ENCODE results near the gene NTN4. TPM values are rescaled to one million over a fixed set of nuclear protein-coding genes. Genes with fewer than 3 reads are reported as not detected.
A peak's percentile ranks its signal among the peaks of the same experiment; 100 is the strongest.
"Not testable (repeated sequence)": the region's sequence is repeated elsewhere in the genome, so short reads cannot be mapped to it uniquely, and the experiment has no call there.

The NTN4 gene
- total RNA-seq (2014; rRNA removed; shearing (Covaris generic)): 1.2 and 1.4 TPM in 2 replicates

DNA sequence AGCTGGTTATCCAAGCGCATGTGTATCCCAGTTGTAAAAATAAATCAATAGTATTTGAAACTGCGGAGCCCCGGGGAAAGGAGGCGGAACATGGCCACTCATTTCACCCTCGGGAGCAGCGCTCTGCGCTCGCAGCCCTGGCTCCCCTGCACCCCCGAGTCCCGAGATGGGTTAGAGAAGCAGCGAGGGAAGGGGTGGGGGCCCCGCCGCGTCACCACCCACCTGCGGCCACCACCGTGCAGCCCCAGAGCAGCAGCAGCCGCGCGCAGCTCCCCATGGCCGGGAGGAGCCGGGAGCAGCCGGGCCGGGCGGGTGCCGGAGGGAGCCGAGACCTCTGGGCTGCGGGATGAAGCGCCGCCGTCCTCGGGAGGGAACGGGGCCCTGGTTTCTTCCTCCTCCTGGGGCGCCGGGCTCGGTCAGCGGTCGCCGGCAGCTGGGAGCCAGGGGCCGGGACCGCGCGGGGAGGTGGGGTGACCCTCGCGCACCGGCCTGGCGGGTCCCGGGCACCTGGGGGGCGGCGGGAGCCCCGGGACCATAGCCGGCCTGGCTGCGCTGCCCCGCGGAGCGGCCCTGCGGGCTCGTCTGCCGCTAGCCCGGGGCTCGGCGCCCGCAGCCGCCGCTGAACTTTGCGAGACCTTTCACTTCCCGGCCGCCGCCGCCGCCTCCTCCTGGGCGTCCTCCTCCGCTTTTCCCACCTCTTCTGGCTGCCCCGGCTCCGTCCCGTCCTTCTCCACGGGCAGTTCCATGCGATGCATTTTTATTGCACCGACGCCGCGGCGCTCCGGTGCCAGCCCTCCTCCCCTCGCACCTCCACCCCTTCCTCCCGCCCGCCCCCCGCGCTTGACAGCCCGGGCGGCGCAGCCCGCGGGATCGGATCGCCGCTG is at the start of gene NTN4:
Gene NTN4 (minus strand): TSS at position 732 of the 884 bp plus-strand sequence. CDS start 455 bp downstream, at position 277.
- Histone ChIP-seq H3K27me3 (ENCODE audit: control insufficient read depth, insufficient read depth, low read length) (peaks cover 61% of the 10 kb centered on the region), H3K36me3 (replicated peaks; ENCODE audit: control insufficient read depth, insufficient read depth, low read length) (no peaks in the 10 kb centered on the region), H3K4me3 (ENCODE audit: insufficient read depth, low read depth, low read length) (peak within 1 kb of the TSS; percentile 53)
- DNase-seq: peak; percentile 77

DNA sequence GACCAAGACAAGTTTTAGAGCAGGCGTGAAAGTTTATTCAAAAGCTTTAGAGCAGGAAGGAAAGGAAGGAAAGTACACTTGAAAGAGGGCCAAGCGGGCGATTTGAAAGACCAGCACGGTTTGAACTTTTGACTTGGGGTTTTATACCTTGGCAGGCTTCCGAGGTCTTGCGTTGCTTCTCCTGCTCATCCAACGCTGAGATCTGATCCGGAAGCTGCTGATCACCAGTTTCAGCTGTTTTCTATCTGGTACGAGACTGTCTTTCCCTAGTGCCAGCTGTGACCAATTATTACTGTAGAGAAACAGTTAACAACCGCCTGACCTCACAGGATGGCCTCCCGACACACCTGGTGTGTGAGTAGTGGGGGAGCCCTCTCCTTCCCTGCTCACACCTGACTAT is 47.6 kb upstream of the NTN4 start:
- H3K27me3 ChIP-seq (ENCODE audit: control insufficient read depth, insufficient read depth, low read length): no peaks in the 10 kb centered on the region

DNA sequence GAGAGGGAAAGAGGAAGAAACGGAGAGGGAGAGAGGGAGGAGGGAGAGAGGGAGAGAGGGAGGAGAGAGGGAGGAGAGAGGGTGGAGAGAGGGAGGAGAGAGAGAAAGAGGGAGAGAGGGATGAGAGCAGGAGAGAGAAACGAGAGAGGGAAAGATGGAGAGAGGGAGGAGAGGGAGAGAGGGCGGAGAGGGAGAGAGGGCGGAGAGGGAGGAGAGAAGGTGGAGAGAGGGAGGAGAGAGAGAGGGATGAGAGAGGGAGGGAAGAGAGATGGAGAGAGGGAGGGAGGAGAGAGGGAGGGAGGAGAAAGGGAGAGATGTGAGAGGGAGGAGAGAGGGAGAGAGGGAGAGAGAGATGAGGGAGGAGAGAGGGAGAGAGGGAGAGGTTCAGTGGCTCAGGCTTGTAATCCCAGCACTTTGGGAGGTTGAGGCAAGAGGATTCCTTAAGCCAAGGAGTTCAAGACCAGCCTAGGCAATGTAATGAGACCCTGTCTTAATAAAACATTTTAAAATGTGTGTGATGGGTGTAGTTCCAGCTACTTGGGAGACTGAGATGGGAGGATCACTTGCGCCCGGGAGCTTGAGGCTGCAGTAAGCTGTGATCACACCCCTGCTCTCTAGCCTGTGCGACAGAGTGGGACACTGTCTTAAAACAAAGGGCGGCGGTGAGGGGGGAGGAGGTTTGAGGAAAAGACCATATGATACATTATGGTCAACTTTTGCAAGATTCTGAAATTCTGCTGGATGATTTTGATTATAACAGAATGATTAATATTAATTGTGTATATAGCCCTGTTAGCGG is 46.9 kb upstream of the NTN4 start:
- Histone ChIP-seq H3K4me3 (ENCODE audit: insufficient read depth, low read depth, low read length) (no peak overlapping the region), H3K27me3 (ENCODE audit: control insufficient read depth, insufficient read depth, low read length) (no peaks in the 10 kb centered on the region), H3K36me3 (replicated peaks; ENCODE audit: control insufficient read depth, insufficient read depth, low read length) (no peaks in the 10 kb centered on the region)
- DNase-seq: no peak

More for the DNA sequence above, 47.6 kb upstream of the NTN4 start:
- no peaks in the 10 kb centered on the region for H3K36me3 ChIP-seq (replicated peaks; ENCODE audit: control insufficient read depth, insufficient read depth, low read length)
- H3K4me3 ChIP-seq (ENCODE audit: insufficient read depth, low read depth, low read length): no peak overlapping the region
- no peak for DNase-seq

DNA sequence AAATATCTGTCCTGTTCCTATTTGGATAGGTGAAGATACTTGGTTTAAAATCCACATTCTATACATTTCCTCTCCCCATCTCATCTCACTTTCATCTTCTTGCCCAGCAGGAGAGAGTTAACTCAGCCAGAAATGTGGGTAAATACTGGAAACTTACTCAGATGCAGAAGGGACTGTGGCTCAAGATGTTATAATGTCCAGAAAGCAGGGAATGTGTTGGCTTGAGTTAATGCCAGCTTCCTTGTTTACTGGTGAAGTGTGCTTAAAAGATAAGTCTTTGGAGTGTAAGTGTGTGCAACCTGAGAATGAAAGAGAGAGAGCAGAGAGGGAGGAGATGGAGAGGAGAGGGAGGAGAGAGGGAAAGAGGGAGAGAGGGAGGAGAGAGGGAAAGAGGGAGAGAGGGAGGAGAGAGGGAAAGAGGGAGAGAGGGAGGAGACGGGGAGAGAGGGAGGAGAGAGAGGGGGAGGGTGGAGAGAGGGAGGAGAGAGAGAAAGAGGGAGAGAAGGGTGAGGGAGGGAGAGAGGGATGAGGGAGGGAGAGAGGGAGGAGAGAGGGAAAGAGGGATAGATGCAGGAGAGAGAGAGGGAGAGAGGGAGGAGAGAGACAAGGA is 46.2 kb upstream of the NTN4 start:
- no peak overlapping the region for H3K4me3 ChIP-seq (ENCODE audit: insufficient read depth, low read depth, low read length)
- DNase-seq: no peak
- no peaks in the 10 kb centered on the region for H3K36me3 ChIP-seq (replicated peaks; ENCODE audit: control insufficient read depth, insufficient read depth, low read length)
- no peaks in the 10 kb centered on the region for H3K27me3 ChIP-seq (ENCODE audit: control insufficient read depth, insufficient read depth, low read length)

DNA sequence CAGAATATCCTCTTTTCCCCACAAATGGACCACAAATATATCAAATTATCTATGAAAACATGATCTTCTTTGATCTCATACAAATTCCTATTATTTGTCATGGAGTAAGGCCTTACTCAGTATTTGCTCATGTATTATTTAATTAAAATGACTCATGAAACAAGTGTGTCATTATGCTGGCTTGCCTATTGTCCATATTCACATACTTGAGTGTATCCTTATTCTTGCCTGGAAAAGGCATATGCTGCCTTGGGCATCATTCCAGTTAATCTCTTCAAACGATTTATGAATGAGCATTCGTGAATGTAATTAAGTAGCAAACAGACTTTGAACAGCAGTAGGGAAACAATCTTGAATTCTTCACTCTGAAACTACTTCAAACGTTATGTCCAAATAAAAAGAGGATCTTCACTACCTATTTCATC is 45.6 kb upstream of the NTN4 start:
- Histone ChIP-seq H3K4me3 (ENCODE audit: insufficient read depth, low read depth, low read length) (no peak overlapping the region), H3K36me3 (replicated peaks; ENCODE audit: control insufficient read depth, insufficient read depth, low read length) (no peaks in the 10 kb centered on the region), H3K27me3 (ENCODE audit: control insufficient read depth, insufficient read depth, low read length) (no peaks in the 10 kb centered on the region)
- DNase-seq: no peak

DNA sequence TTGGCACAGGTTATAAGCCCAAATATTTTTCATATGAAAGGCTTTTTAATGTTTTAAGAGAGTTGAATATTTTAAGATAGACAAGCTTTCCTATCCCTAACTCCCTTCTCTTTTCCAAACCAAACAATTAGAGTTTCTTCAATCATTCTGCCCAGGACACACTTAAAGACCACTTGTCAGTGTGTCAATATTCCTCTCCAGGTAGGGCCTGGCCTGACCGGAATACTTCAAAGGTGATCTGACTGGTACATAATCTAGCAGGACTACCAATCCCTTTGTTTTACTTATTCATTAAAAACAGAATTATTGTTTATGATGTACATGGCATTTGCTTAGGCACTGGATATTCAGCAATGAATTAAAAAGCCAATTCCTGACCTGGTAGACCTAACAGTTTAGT is 44.0 kb upstream of the NTN4 start:
- DNase-seq: no peak
- Histone ChIP-seq H3K36me3 (replicated peaks; ENCODE audit: control insufficient read depth, insufficient read depth, low read length) (no peaks in the 10 kb centered on the region), H3K27me3 (ENCODE audit: control insufficient read depth, insufficient read depth, low read length) (no peaks in the 10 kb centered on the region), H3K4me3 (ENCODE audit: insufficient read depth, low read depth, low read length) (no peak overlapping the region)

DNA sequence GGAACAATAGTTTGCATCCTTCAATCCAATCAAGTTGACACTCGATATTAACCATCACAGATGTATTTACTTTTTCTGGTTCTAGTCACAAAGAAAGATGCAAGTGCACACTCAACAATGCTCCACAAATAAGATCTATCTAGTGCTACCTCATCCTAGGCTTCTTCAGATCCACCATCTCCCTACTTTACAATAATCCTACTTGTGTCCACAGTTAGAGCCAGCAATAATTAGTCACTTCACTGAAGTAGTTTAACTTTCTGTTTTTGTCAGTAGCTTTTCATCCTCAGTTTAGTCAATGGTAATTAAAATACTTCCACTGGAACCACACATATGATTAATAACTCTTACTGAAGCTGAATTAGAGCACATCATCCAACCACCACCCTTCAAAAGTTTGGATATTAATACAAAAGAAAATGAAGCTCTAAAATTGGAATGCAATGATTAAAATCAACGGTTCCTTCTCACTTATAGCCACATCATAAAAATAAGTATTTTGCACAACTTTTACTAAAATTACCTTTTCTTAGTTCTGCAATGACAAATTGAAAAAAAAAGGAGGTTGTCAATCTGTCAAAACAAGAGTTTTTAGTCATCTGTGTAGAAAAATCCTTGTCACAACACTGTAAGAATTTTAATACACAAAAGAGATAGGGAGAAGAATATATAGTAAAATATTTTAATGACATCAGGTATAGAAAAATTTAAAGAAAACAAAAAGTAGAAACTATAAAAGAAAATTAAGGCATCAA is 39.9 kb upstream of the NTN4 start:
- no peak for DNase-seq
- H3K27me3 ChIP-seq (ENCODE audit: control insufficient read depth, insufficient read depth, low read length): no peaks in the 10 kb centered on the region
- H3K36me3 ChIP-seq (replicated peaks; ENCODE audit: control insufficient read depth, insufficient read depth, low read length): no peaks in the 10 kb centered on the region
- H3K4me3 ChIP-seq (ENCODE audit: insufficient read depth, low read depth, low read length): no peak overlapping the region

DNA sequence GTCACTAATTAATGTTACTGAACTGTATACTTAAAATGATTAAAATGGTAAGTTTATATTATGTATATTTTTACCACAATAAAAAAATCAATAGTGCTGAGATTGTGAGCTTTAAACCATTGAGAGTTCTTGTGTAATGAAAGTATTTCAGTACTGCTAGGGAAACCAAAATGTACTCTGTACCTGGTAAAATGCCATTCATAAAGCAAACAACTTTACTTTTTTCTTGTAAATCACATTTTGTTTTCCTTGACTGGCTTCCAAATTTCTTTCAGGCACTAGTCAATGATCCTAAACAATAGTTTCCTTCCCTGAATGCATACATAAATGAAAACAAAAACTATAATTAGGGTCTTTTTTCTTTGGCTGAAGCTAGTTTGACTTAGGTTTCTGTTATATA is 38.8 kb upstream of the NTN4 start:
- DNase-seq: no peak
- no peak overlapping the region for H3K4me3 ChIP-seq (ENCODE audit: insufficient read depth, low read depth, low read length)
- no peaks in the 10 kb centered on the region for H3K27me3 ChIP-seq (ENCODE audit: control insufficient read depth, insufficient read depth, low read length)
- no peaks in the 10 kb centered on the region for H3K36me3 ChIP-seq (replicated peaks; ENCODE audit: control insufficient read depth, insufficient read depth, low read length)

DNA sequence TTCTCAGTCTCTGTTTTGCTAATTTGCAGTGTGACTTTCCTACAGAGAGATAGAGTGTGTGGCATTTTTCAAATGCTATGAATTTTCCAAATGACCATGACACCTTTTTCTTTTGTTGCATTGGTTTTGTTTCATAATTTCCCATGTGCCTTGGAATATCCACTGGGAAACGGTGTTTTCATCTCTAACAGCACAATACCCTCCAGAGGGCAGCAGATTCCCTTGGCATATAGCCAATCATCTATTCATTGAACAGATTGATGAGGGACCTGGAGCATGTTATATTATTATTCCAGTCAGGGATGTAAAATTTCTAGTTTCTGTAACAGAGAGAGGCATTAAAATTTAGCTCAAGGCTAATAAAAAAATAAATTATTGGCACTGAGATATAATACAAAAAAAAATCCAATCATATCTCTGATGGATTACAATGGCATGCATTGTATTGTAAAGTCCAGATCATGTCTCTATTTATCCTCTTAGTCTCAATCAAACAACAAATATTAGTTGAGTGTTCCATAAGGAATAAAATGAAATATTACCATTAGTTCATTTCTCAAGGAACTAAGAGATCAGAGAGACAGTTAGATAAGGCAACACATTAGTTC is 29.6 kb upstream of the NTN4 start:
- H3K36me3 ChIP-seq (replicated peaks; ENCODE audit: control insufficient read depth, insufficient read depth, low read length): no peaks in the 10 kb centered on the region
- no peak overlapping the region for H3K4me3 ChIP-seq (ENCODE audit: insufficient read depth, low read depth, low read length)
- DNase-seq: peak; percentile 19
- no peaks in the 10 kb centered on the region for H3K27me3 ChIP-seq (ENCODE audit: control insufficient read depth, insufficient read depth, low read length)

DNA sequence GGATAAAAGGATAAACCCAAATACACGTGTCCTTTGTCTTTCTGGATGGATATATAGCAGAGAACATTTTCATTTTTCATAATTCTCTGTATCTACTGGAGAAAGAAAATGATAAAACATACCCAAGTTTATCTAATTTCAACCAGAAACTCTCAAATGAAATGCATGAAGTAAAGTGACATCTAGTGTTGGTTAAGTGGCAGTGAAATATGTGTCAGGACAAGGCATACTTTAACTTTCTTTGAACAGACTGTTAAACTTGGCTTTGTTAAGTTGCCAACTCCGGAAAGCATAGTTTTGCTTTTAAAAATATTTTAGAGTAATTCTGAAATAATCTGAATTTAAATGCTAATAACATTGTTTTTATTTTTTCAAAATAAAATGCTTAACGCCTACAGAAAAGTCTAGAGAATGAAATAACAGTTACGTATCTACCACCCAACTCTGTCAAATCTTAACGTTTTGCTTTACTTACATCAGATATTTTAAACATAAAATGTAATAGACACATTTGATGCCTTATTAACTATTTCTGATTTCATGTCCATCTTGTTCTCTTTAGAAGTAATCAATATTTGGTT is 25.2 kb upstream of the NTN4 start:
- Histone ChIP-seq H3K4me3 (ENCODE audit: insufficient read depth, low read depth, low read length) (no peak overlapping the region), H3K36me3 (replicated peaks; ENCODE audit: control insufficient read depth, insufficient read depth, low read length) (no peaks in the 10 kb centered on the region), H3K27me3 (ENCODE audit: control insufficient read depth, insufficient read depth, low read length) (no peaks in the 10 kb centered on the region)
- DNase-seq: peak; percentile 26

DNA sequence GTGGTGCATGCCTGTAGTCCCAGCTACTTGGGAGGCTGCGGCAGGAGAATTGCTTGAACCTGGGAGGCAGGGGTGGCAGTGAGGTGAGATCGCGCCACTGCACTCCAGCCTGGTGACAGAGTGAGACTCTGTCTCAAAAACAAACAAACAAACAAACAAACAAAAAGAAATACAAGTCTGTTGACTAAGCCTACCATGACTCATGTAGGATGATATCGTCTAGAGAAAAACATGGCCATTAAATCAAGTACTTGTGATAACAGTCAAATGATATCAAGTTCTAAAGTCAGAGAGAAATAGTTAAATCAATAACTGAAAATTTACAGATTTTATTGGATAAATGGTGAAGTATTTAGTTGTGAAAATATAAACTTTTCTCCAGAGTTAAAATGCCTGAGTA is 21.6 kb upstream of the NTN4 start:
- not testable (repeated sequence) for DNase-seq; H3K36me3 ChIP-seq (replicated peaks; ENCODE audit: control insufficient read depth, insufficient read depth, low read length); H3K27me3 ChIP-seq (ENCODE audit: control insufficient read depth, insufficient read depth, low read length); H3K4me3 ChIP-seq (ENCODE audit: insufficient read depth, low read depth, low read length)

DNA sequence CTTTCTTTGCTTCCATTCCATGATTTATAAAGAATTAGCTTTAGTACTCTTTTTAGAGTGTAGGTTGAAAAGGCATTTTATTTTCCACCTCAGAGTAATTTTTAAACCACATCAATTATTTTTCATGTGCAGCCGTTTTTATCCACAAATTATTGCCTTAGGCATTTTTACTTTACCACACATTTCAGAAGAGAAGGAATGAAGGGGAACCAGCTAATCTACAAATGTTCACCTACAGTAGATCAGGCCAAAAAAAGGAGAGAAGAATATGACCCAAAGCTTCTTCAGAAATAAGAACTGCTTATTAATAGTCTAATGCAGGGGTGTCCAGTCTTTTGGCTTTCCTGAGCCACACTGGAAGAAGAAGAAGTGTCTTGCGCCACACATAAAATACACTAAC is 19.8 kb upstream of the NTN4 start:
- Histone ChIP-seq H3K4me3 (ENCODE audit: insufficient read depth, low read depth, low read length) (no peak overlapping the region), H3K27me3 (ENCODE audit: control insufficient read depth, insufficient read depth, low read length) (no peaks in the 10 kb centered on the region; the same call in 1 of the 2 replicates), H3K36me3 (replicated peaks; ENCODE audit: control insufficient read depth, insufficient read depth, low read length) (no peaks in the 10 kb centered on the region)
- DNase-seq: no peak

DNA sequence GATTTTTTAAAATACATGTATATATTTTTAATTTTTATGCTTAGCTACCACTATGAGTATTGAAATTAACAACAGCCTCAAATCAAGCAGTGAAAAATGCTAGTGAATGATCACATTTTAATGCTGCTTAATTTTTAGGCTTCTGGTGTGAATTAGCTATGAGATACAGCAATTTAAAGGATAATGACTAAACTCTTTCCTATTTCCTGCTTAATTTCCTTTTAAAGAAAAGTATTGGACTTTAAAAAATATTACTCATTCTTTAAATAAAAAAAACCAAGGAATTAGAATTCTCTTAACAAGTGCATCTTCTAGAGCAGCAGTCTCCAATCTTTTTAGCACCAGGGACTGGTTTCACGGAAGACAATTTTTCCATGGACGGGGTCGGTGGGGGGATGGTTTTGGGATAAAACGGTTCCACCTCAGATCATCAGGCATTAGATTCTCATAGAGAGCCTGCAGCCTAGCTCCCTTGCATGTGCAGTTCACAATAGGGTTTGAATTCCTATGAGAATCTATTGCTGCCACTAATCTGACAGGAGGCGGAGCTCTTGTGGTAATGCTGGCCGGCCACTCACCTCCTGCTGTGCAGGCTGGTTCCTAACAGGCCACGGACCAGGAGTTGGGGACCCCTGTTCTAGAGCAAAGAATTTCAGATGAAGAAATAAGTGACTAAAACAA is 18.6 kb upstream of the NTN4 start:
- DNase-seq: no peak
- no peak overlapping the region for H3K4me3 ChIP-seq (ENCODE audit: insufficient read depth, low read depth, low read length)

More for the DNA sequence above, 18.6 kb upstream of the NTN4 start:
- Histone ChIP-seq H3K27me3 (ENCODE audit: control insufficient read depth, insufficient read depth, low read length) (no peaks in the 10 kb centered on the region; the same call in 1 of the 2 replicates), H3K36me3 (replicated peaks; ENCODE audit: control insufficient read depth, insufficient read depth, low read length) (no peaks in the 10 kb centered on the region)

All from H7 (cell line).